OCI-LY1 (cell line): Measurements from ENCODE around the gene PHYHIPL.

Experiments
- H2AFZ ChIP-seq: fragments of 200-600 bp; sonication (generic), shearing (Covaris generic); 2 replicates; pipeline ENCODE4 v1.6.0; 2014; ENCODE audit warnings: antibody characterized with exemption, mild to moderate bottlenecking, low read length
- H3F3A ChIP-seq: fragments of 200-600 bp; sonication (generic), shearing (Covaris generic); 2 replicates; pipeline ENCODE4 v1.6.0; 2014; ENCODE audit warnings: mild to moderate bottlenecking, antibody characterized with exemption, low read length, moderate library complexity; ENCODE audit not compliant: insufficient read depth
- H3K27ac ChIP-seq: fragments of 200-600 bp; sonication (generic); 2 replicates; pipeline ENCODE4 v1.5.1; 2014; ENCODE audit warnings: low read length, mixed run types, mild to moderate bottlenecking, low read depth; ENCODE audit not compliant: poor library complexity, severe bottlenecking
- H3K27me3 ChIP-seq: fragments of 200-600 bp; sonication (generic); 2 replicates; pipeline ENCODE4 v1.6.0; 2014; ENCODE audit warnings: antibody characterized with exemption, mild to moderate bottlenecking, low read length, moderate library complexity; ENCODE audit not compliant: insufficient read depth
- H3K36me3 ChIP-seq: fragments of 200-600 bp; sonication (generic); 2 replicates; pipeline ENCODE4 v1.6.1; 2014; ENCODE audit warnings: mild to moderate bottlenecking, antibody characterized with exemption, low read length, moderate library complexity, mixed read lengths; ENCODE audit not compliant: insufficient read depth
- H3K4me1 ChIP-seq: fragments of 200-600 bp; sonication (generic); 2 replicates; pipeline ENCODE4 v1.5.1; 2014; ENCODE audit warnings: mild to moderate bottlenecking, low read length, moderate library complexity; ENCODE audit not compliant: insufficient read depth, severe bottlenecking
- H3K4me2 ChIP-seq: fragments of 200-600 bp; sonication (generic), shearing (Covaris generic); 2 replicates; pipeline ENCODE4 v1.6.1; 2014; ENCODE audit warnings: low read length
- H3K4me3 ChIP-seq: fragments of 200-600 bp; sonication (generic); 2 replicates; pipeline ENCODE4 v1.5.1; 2014; ENCODE audit warnings: low read length, low read depth, mild to moderate bottlenecking, mixed read lengths; ENCODE audit not compliant: poor library complexity, severe bottlenecking
- H3K79me2 ChIP-seq: fragments of 200-600 bp; shearing (Covaris generic); 2 replicates; pipeline ENCODE4 v1.6.1; 2016; ENCODE audit warnings: mixed run types, low read length, mixed read lengths; ENCODE audit not compliant: insufficient read depth
- H3K9ac ChIP-seq: fragments of 200-600 bp; sonication (generic), shearing (Covaris generic); 2 replicates; pipeline ENCODE4 v1.6.1; 2014; ENCODE audit warnings: mild to moderate bottlenecking, low read length, mixed read lengths
- H3K9me2 ChIP-seq: fragments of 200-600 bp; sonication (generic), shearing (Covaris generic); 2 replicates; pipeline ENCODE4 v1.6.1; 2014; ENCODE audit warnings: low read depth, mild to moderate bottlenecking, low read length, mixed read lengths
- H3K9me3 ChIP-seq: fragments of 200-600 bp; shearing (Covaris generic); 2 replicates; pipeline ENCODE4 v1.6.1; 2014; ENCODE audit warnings: low read length, mixed read lengths
- H4K20me1 ChIP-seq: fragments of 200-600 bp; sonication (generic), shearing (Covaris generic); 2 replicates; pipeline ENCODE4 v1.6.0; 2016; ENCODE audit warnings: mild to moderate bottlenecking, low read length; ENCODE audit not compliant: insufficient read depth
- EZH2 ChIP-seq: fragments of 200-600 bp; sonication (generic), shearing (Covaris generic); IDR thresholded peaks from 2 replicates; pipeline ENCODE4 v1.8.0; 2017; ENCODE audit warnings: borderline replicate concordance, mixed run types, mild to moderate bottlenecking, antibody characterized with exemption, low read length, moderate library complexity, mixed read lengths
- TF ChIP-seq, protein P1 (sequence below): fragments of 200-600 bp; sonication (generic), shearing (Covaris generic); IDR thresholded peaks from 2 replicates; pipeline ENCODE4 v1.5.1; 2017; ENCODE audit warnings: mild to moderate bottlenecking, antibody characterized with exemption, low read length, moderate library complexity, mixed read lengths

PHYHIPL gene

DNA sequence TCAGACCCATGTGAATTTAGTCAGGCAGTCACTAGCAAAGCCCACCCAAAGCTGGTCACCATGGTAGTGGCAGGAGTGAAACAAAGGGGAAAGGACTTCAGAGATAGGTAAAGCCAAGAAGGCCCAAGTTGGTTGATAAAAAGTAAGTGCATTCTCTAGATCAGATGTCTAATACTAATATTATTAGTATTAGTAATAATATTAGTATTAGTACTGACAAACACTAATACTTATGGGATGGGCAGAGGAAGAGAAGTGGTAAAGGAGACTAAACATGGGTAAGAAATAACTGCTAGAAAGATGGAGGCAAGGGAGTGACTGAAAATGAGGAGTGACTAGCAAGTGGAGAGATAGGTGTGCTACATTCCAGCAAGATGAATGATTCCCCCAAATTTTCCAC, 46.6 kb upstream of the PHYHIPL start:
- Histone ChIP-seq H3K36me3 (no peaks in the 10 kb centered on the region), H3K27me3 (no peaks in the 10 kb centered on the region), H3K9ac (no peak overlapping the region), H3K4me3 (no peak overlapping the region), H3K9me3 (no peaks in the 10 kb centered on the region), H3K4me1 (no peaks in the 10 kb centered on the region), H3K27ac (no peak overlapping the region), H3K4me2 (no peak overlapping the region), H2AFZ (no peak overlapping the region), H3K79me2 (no peaks in the 10 kb centered on the region), H3F3A (no peaks in the 10 kb centered on the region), H4K20me1 (no peaks in the 10 kb centered on the region), H3K9me2 (no peaks in the 10 kb centered on the region)
- TF ChIP-seq, protein P1, sequence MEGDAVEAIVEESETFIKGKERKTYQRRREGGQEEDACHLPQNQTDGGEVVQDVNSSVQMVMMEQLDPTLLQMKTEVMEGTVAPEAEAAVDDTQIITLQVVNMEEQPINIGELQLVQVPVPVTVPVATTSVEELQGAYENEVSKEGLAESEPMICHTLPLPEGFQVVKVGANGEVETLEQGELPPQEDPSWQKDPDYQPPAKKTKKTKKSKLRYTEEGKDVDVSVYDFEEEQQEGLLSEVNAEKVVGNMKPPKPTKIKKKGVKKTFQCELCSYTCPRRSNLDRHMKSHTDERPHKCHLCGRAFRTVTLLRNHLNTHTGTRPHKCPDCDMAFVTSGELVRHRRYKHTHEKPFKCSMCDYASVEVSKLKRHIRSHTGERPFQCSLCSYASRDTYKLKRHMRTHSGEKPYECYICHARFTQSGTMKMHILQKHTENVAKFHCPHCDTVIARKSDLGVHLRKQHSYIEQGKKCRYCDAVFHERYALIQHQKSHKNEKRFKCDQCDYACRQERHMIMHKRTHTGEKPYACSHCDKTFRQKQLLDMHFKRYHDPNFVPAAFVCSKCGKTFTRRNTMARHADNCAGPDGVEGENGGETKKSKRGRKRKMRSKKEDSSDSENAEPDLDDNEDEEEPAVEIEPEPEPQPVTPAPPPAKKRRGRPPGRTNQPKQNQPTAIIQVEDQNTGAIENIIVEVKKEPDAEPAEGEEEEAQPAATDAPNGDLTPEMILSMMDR = no peak
- no peak for TF ChIP-seq EZH2

DNA sequence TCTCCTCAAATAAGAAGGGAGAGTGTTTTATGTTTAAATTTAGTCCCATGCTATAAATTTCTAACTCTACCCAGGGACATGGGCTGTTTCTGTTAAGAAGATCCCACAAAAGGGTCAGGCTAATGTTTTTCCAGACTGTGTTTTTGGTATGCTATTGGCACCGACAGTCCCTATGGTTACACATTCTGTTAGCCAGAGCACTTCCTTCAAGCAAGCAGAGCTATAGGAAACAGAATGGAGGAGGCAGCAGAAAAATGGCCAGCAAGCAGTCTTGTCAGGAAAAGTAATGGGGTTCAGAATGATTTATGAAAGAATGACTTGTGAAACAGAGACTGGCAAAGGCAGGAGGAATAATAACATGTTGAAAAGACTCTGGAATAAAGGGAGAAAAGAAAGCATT, 44.8 kb upstream of the PHYHIPL start:
- no peak overlapping the region for H3K27ac ChIP-seq
- H3K36me3 ChIP-seq = no peaks in the 10 kb centered on the region
- no peaks in the 10 kb centered on the region for H4K20me1 ChIP-seq
- H3F3A ChIP-seq = no peaks in the 10 kb centered on the region
- no peaks in the 10 kb centered on the region for H3K4me1 ChIP-seq
- H3K79me2 ChIP-seq = no peaks in the 10 kb centered on the region
- no peaks in the 10 kb centered on the region for H3K9me2 ChIP-seq
- no peak overlapping the region for H2AFZ ChIP-seq
- H3K4me3 ChIP-seq = no peak overlapping the region
- no peak for TF ChIP-seq EZH2
- TF ChIP-seq, protein P1 = no peak
- no peaks in the 10 kb centered on the region for H3K9me3 ChIP-seq
- H3K27me3 ChIP-seq = no peaks in the 10 kb centered on the region
- no peak overlapping the region for H3K4me2 ChIP-seq
- H3K9ac ChIP-seq = no peak overlapping the region

DNA sequence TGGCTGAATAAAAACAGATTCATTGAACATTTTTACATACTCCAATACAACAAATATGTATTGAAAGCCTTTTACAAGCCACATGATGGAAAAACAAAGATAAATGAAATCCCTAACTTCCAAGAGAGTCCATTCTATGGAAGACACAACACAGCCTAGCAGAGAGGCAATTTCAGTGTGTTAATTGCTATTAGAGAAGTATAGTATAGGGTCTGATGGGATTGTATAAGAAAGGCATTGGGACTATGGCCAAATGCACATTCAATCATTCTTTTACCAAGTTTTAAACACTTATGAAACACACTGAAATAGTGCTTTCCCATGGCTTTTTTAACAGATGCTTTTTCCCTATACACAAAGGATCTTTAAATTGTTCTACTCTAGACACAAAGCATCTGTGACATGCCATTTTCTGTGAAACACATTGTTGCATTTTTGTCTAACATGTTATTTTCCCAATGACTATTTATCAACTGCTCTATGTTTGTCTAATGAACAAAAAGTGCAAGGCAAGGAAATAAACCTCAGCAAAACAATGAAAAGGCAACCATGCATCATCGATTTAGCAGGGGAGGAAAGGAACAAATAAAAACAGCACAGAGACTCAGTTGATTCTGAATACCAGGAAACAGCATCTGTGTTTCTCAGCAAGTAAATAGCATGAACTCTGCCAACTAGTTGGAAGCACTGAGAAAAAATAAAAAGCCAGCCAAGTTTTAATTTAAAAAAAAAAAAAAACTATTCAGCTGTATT, 42.4 kb upstream of the PHYHIPL start:
- Histone ChIP-seq H3K4me3 (no peak overlapping the region), H3K9ac (no peak overlapping the region), H4K20me1 (no peaks in the 10 kb centered on the region), H3K36me3 (no peaks in the 10 kb centered on the region), H3K79me2 (no peaks in the 10 kb centered on the region), H3K9me3 (no peaks in the 10 kb centered on the region), H3K27ac (no peak overlapping the region), H2AFZ (no peak overlapping the region), H3F3A (no peaks in the 10 kb centered on the region), H3K4me2 (no peak overlapping the region), H3K27me3 (no peaks in the 10 kb centered on the region), H3K4me1 (no peaks in the 10 kb centered on the region), H3K9me2 (no peaks in the 10 kb centered on the region)
- TF ChIP-seq, protein P1 = no peak
- no peak for TF ChIP-seq EZH2
